VCaP (cell line): Measurements from ENCODE around the gene SLFNL1.

ENCODE experiments used
- H3K27ac ChIP-seq: fragments of 450-650 bp; 2 replicates; pipeline ENCODE4 v1.5.1; 2017
- CTCF ChIP-seq: fragments of 450-650 bp; conservative IDR thresholded peaks from 2 replicates; pipeline ENCODE4 v1.5.1; 2017; ENCODE audit warnings: mild to moderate bottlenecking, moderate library complexity

Gene SLFNL1

GRCh38 chr1:41013024-41013423, 8.5 kb downstream of the SLFNL1 start:
- H3K27ac ChIP-seq, result no peak overlapping the region
- no peak for TF ChIP-seq CTCF

- TF ChIP-seq CTCF, result no peak
- H3K27ac ChIP-seq, result peak overlapping the region; percentile 30; the same call in 1 of the 2 replicates
Measured at GRCh38 chr1:41010345-41010744, 11.2 kb downstream of the SLFNL1 start.

- TF ChIP-seq CTCF, result no peak
- peak overlapping the region; percentile 30 for H3K27ac ChIP-seq
Measured at GRCh38 chr1:41009466-41009865, 12.1 kb downstream of the SLFNL1 start.

- no peak overlapping the region for H3K27ac ChIP-seq
- no peak for TF ChIP-seq CTCF
Measured at GRCh38 chr1:41006942-41007865, 14.3 kb downstream of the SLFNL1 start.

- H3K27ac ChIP-seq, result no peak overlapping the region
- no peak for TF ChIP-seq CTCF
Measured at GRCh38 chr1:41005876-41006275, 15.6 kb downstream of the SLFNL1 start.

GRCh38 chr1:41003640-41004220, 17.8 kb downstream of the SLFNL1 start:
- peak overlapping the region; percentile 65 for H3K27ac ChIP-seq
- TF ChIP-seq CTCF, result peak; percentile 82

DNA sequence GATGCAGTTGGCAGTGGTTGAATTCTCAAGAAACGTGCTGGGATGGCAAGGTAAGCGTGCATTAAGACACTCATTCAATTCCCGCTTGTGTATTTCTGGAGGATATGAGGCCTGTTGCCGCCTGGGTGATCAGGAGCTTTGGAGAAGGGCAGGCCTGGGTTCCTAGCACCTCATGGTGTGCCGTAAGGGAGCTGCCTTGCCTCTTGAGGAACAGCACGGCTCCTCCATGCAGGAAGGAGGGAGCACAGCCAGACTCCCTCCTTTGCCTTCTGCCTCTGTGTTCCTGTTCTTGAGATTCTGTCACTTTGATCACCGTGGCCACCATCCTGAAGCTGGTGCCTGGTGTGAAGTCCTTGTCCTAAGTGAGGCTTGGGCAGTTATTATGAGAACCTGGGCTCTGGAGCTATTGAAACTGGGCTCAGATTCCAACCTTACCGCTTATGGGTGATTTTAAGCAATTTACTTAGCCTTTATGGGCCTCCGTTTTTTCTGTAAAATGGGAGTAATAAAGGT, 18.3 kb downstream of the SLFNL1 start:
- peak overlapping the region; percentile 65 for H3K27ac ChIP-seq
- no peak for TF ChIP-seq CTCF
